HG03097 (cell line): ENCODE results near the gene VPS35L.

ENCODE experiments used
- ATAC-seq: cut with Tn5 transposase; IDR thresholded peaks from one replicate; pipeline ENCODE4 v1.9.1; 2021; ENCODE audit not compliant: unreplicated experiment, low FRiP score

The VPS35L gene

DNA sequence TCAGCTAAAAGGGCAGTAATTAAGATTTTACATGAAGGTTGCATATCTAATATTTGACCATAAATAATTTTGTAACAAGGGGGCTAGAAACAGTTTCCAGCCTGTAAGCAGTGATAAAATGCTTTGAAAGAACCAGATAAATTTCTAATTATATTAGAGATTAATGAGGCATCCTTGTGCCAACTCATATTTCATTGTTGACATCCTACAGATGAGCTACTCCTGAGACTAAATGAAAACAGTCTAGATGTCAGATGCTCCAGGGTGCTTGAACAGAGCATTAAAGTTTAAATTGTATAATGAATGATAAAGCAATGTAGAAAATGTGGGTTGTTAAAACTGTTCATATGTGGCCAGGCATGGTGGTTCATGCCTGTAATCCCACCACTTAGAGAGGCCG, 185.9 kb downstream of the VPS35L start:
- no peak for ATAC-seq

DNA sequence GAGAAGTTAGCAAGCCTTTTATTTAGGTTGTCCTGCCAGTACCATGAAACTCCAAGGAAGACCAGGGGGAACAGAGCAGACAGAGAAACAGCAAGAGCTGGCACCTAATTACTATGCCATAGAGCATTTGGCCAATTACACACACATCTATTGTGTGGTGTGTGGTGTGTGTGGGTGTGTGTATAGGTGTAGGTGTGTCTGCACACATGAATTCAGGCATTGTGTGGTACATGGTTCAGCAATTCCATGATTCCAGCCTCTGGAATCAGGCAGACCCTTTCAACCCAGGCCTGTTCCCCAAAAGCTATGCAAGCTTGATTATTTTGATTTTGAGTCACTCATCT, 188.3 kb downstream of the VPS35L start:
- no peak for ATAC-seq

DNA sequence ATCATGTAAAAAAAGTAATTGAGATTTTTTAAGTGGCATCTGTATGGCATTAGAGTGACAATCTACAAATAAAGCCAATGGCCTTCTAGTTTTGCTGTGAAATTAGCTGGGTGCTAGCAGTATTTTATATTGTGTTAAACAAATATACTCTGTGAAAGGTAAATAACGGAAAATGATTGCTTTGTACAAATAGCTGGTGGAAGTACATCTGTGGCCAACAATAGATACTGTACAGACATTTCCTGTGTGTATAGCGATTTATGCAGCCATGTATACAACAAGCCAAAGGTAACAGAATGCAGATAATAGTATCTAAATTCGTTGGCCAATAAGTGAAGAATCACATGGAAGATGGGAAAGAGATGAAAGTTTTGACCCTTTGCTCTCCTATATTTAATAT, 189.2 kb downstream of the VPS35L start:
- no peak for ATAC-seq

DNA sequence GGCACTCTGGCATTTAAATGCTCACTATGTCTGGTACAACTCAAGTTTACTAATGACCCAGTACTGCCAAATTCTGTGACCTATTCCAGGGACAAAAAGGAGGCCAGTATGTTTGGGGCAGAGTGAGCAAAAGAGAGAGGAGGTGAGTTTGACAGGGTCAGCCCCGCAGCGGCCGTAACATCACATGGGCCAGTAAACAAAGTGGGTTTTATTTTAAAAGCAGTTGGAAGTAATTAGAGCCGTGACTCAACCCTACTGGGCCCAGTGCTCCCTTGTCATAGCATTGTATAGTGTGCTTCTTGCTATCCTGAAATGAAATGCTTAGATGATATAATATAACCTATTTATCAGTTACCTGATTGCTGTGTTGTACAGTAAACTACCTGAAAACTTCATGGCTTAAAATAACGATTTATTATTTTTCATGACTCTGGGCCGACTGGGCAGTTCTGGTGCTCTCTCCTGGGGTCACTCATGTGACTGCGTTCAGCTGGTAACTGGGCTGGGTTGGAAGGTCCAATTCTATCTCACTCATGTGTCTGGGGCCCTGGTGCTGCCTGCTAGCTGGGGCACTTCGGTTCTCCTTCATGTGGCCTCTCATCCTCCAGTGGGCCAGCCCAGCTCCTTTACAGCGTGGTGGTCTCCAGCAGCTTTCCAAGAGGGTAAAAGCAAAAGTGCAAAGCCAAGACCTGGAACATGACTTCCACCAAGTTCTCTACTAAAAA, 189.9 kb downstream of the VPS35L start:
- ATAC-seq, result no peak

DNA sequence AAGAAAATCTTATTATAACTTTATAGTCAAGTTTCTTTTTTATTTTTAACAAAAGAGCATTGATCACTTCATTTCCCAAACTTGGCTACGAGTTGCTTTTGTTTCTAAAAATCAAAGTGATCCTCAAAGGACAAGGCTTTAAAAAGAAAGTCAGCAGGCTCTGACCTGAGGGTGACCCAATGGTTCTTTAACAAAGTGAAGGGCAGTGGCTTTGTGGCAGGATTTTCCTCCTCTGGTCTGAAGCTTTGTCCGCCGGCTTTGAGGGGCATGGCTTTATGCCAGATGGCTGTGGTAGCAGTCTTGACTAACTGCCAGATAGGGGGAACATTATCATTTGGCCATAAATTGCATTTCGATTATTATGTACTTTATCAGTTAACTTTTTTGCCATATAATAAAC, 191.1 kb downstream of the VPS35L start:
- ATAC-seq, result no peak

DNA sequence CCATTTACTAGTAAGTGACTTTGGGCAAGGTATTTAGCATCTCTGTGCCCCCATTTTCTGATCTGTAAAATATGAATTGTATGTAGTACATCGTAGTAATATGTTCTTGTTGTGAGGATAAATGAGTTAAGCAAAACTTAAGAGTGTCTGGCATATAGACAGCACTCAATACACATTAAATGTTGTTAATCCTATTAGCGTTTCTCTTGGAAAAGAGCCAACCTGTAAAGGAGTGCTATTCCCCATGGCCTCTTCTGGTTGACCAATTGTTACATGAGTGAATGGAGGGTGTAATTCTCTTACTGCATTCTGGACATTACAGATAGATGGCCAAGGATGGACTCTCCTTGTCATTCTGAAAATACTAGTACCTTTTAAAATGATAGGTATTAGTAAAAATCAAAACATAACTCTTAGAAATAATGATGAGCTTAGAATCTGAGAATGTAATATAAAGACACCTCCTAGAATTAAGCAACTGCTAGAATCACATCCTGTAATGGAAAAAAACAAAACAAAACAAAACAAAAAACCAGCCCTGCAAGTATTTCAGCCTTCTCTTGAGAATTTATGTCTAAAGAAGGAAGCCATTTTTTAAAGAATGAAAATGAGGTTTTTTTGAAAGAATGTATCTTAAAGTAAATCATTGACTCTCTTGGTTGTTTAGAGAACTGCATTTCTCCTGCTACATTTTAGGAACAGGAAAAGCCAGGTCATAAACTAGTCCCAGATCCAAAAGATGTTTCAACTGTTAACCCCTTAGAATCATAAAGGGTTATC, 193.1 kb downstream of the VPS35L start:
- no peak for ATAC-seq

DNA sequence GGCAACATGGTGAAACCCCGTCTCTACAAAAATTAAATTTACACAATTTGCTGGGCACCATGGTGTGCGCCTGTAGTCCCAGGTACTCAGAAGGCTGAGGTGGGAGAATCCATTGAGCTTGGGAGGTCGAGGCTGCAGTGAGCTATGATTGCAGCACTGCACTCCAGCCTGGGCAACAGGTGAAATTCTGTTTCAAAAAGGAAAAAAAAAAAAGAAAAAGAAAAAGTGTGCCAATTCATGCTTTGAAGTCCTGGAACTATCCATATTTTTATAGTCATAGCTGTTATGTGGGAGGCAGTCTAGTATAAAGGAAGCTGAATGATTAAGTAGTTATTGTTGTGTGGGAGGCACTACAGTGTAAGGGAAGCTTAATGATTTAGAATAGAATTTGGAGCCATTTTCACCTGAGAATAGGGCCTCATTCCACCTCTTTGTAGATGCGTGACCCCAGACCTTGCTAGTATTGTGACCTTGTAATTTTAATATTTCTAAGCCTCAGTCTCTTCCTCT, 194.1 kb downstream of the VPS35L start:
- ATAC-seq, result no peak
